Ovary (tissue), 3 donors: ENCODE measurements around the gene TBL1Y.

Source experiments
- CTCF ChIP-seq, 3 donors: fragments of 450-650 bp in 2 of 3; fragments of 200-600 bp in 1 of 3; IDR thresholded peaks; one replicate each; pipeline versions ENCODE4 v1.5.1 to v1.8.0; 2016 to 2022; ENCODE audit warnings: antibody characterized with exemption in 3 of 3, mild to moderate bottlenecking in 1 of 3
- POLR2A ChIP-seq: fragments of 450-650 bp; IDR thresholded peaks from one replicate; pipeline ENCODE4 v1.6.1; 2017; ENCODE audit warnings: antibody characterized with exemption, mild to moderate bottlenecking, moderate library complexity
- donor health status: DM: no; HTN: no; CAD: no.

- TF ChIP-seq POLR2A, result no peak
- no peak for TF ChIP-seq CTCF (IDR thresholded peaks at IDR 0.05)
These were observed 79.6 kb downstream of the TBL1Y start for GRCh38 chrY:6989886-6990620.
